Endometrium (tissue), 2 donors: ENCODE data around the gene LHX5.

Source experiments
- FAIRE-seq: peaks from 2 replicates; lab custom pipeline; 2012; peaks lifted over from hg19 to GRCh38; lab: Jason Lieb, UNC
- donor health status: control.
- donor health status: control.

The LHX5 gene

GRCh38 chr12:113439301-113439597, 32.4 kb downstream of the LHX5 start:
- no peak for FAIRE-seq

GRCh38 chr12:113438523-113439300, 33.0 kb downstream of the LHX5 start:
- no peak for FAIRE-seq

- no peak for FAIRE-seq
These were observed 34.0 kb downstream of the LHX5 start for GRCh38 chr12:113437729-113438100.

GRCh38 chr12:113436993-113437728, 34.5 kb downstream of the LHX5 start:
- FAIRE-seq: no peak

- FAIRE-seq: no peak
These were observed 35.1 kb downstream of the LHX5 start for GRCh38 chr12:113436586-113436985.

- FAIRE-seq: no peak
These were observed 36.3 kb downstream of the LHX5 start for GRCh38 chr12:113435367-113435766.

GRCh38 chr12:113432986-113433385, 38.7 kb downstream of the LHX5 start:
- FAIRE-seq: no peak

- FAIRE-seq: no peak
These were observed 43.2 kb downstream of the LHX5 start for GRCh38 chr12:113428482-113428881.

- no peak for FAIRE-seq
These were observed 43.8 kb downstream of the LHX5 start for GRCh38 chr12:113427882-113428281.

- FAIRE-seq: no peak
These were observed 45.7 kb downstream of the LHX5 start for GRCh38 chr12:113425960-113426453.

GRCh38 chr12:113424915-113425823, 46.5 kb downstream of the LHX5 start:
- no peak for FAIRE-seq

- no peak for FAIRE-seq
These were observed 47.2 kb downstream of the LHX5 start for GRCh38 chr12:113424456-113424855.

- FAIRE-seq: no peak
These were observed 48.6 kb downstream of the LHX5 start for GRCh38 chr12:113422886-113423669.

GRCh38 chr12:113422030-113422885, 49.4 kb downstream of the LHX5 start, which contains the start of gene SDSL:
Gene SDSL, plus strand, starts transcription at chr12:113422380. Its CDS starts 5,603 bp downstream, at chr12:113427983.
- FAIRE-seq: no peak

- FAIRE-seq: no peak
These were observed 50.6 kb downstream of the LHX5 start for GRCh38 chr12:113420996-113421595.

- no peak for FAIRE-seq
These were observed 53.3 kb downstream of the LHX5 start for GRCh38 chr12:113418213-113418879.

- no peak for FAIRE-seq
These were observed 55.4 kb downstream of the LHX5 start for GRCh38 chr12:113416091-113416754.

GRCh38 chr12:113414519-113415038, 57.1 kb downstream of the LHX5 start:
- FAIRE-seq: no peak

- FAIRE-seq: no peak
These were observed 58.2 kb downstream of the LHX5 start for GRCh38 chr12:113413488-113413939.
